BLaER1 treated with 17β-estradiol and CSF1 and Interleukin-3, amounts not matched to agents 10 nM and 100 nM (cell line): ENCODE results near the gene TMEM214.
A peak's percentile ranks its signal among the peaks of the same experiment; 100 is the strongest.

Experiments used
- H3K27ac ChIP-seq, 11 experiments: shearing (Covaris generic); formaldehyde crosslinking; 2 replicates each; pipeline ENCODE4 v1.8.1; 2022
- H3K27me3 ChIP-seq, 11 experiments: shearing (Covaris generic); formaldehyde crosslinking; 2 replicates each; pipeline ENCODE4 v1.8.1; 2022
- H3K36me3 ChIP-seq, 11 experiments: shearing (Covaris generic); formaldehyde crosslinking; 2 replicates each; pipeline ENCODE4 v1.8.1; 2022
- H3K4me1 ChIP-seq, 10 experiments: shearing (Covaris generic); formaldehyde crosslinking; 2 replicates each; pipeline ENCODE4 v1.8.1; 2022
- H3K4me2 ChIP-seq, 11 experiments: shearing (Covaris generic); formaldehyde crosslinking; 2 replicates each; pipeline ENCODE4 v1.8.1; 2022
- H3K4me3 ChIP-seq, 10 experiments: shearing (Covaris generic); formaldehyde crosslinking; 2 replicates each; pipeline ENCODE4 v1.8.1; 2022
- H3K9ac ChIP-seq, 11 experiments: shearing (Covaris generic); formaldehyde crosslinking; 2 replicates each; pipeline ENCODE4 v1.8.1; 2022
- H3K9me3 ChIP-seq, 11 experiments: shearing (Covaris generic); formaldehyde crosslinking; replicated peaks in 1 of 11; 2 replicates each; pipeline ENCODE4 v1.8.1; 2022
- H4K20me1 ChIP-seq, 11 experiments: shearing (Covaris generic); formaldehyde crosslinking; 2 replicates each; pipeline ENCODE4 v1.8.1; 2022
- Cebpa-rat ChIP-seq, 11 experiments: shearing (Covaris generic); IDR thresholded peaks; 2 replicates each; pipeline ENCODE4 v1.8.1; 2022

TMEM214 gene

DNA sequence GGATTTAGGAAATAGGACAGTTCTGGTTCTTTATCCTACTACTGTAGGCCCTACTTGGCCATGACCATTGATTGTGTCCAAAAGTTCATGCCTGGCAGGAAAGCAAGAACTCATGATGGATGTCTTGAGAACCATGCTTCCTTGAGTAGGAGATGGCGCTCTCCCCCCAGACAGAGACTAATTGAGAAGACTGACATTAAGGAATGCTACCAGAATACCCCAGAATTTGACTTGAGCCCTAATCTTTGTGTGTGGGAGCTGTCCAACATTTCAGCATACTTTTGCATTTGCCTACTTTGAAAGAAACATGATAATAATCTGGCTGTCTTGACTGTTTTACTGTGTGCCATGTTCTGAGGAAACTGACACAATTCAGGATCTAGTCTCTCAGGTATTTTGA, 39.0 kb upstream of the TMEM214 start:
- no peak overlapping the region for H3K9ac ChIP-seq
- no peak overlapping the region for H3K4me2 ChIP-seq
- H4K20me1 ChIP-seq: peaks cover 0 to 32% (median 0%) of the 10 kb centered on the region in 11 experiments; a peak in 4 of 22 replicates
- peaks cover 0 to 22% (median 5%) of the 10 kb centered on the region in 11 experiments; a peak in 7 of 22 replicates for H3K27me3 ChIP-seq
- no peak overlapping the region for H3K4me3 ChIP-seq
- TF ChIP-seq Cebpa-rat (IDR thresholded peaks at IDR 0.05): no peak
- no peaks in the 10 kb centered on the region for H3K9me3 ChIP-seq
- no peaks in the 10 kb centered on the region for H3K36me3 ChIP-seq
- H3K27ac ChIP-seq: no peak overlapping the region
- H3K4me1 ChIP-seq: peaks cover 5 to 9% (median 7%) of the 10 kb centered on the region in 10 experiments; a peak in 13 of 20 replicates

DNA sequence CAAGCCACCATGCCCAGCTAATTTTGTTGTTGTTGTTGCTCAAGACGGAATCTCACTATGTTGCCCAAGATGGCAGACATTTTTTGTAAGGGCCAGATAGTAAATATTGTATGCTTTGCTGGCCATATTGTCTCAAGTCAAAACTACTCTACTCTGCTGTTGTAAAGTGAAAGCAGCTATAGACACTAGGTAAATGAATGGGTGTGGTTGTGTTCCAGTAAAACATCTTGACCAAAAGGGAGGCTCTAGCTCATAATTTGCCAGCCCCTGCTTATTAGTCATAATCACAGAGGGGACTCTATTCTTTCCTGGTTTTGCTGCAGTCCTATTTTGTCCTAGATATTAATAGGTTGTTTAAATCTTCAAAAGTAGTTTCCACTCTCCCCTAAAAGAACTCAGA, 37.8 kb upstream of the TMEM214 start:
- Histone ChIP-seq H3K4me3 (no peak overlapping the region), H3K27me3 (peaks cover 0 to 14% (median 5%) of the 10 kb centered on the region in 11 experiments; a peak in 7 of 22 replicates), H3K4me2 (no peak overlapping the region), H4K20me1 (peaks cover 0 to 19% (median 0%) of the 10 kb centered on the region in 11 experiments; a peak in 4 of 22 replicates), H3K27ac (no peak overlapping the region), H3K9ac (no peak overlapping the region), H3K36me3 (no peaks in the 10 kb centered on the region), H3K9me3 (no peaks in the 10 kb centered on the region), H3K4me1 (peaks cover 5 to 9% (median 7%) of the 10 kb centered on the region in 10 experiments; a peak in 14 of 20 replicates)
- no peak for TF ChIP-seq Cebpa-rat (IDR thresholded peaks at IDR 0.05)

DNA sequence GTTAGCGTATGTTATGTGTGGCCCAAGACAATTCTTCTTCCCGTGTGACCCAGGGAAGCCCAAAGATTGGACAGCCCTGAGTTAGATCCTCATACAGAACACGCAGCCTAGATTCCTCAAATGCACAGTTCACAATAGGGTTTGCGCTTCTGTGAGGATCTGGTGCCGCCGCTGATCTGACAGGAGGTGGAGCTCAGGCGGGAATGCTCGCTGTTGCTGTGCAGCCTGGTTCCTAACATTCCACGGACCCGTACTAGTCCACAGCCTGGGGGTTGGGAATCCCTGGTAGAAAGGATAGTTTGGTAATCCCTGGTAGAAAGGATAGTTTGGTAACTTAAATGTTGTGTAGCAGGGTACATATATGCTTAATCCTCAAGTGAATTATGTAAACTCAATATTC, 35.4 kb upstream of the TMEM214 start:
- Histone ChIP-seq H3K9me3 (no peaks in the 10 kb centered on the region), H3K36me3 (no peaks in the 10 kb centered on the region), H3K9ac (no peak overlapping the region), H3K27ac (no peak overlapping the region), H3K4me3 (no peak overlapping the region), H4K20me1 (peaks cover 0 to 10% (median 0%) of the 10 kb centered on the region in 11 experiments; a peak in 2 of 22 replicates), H3K27me3 (no peaks in the 10 kb centered on the region; a peak in 1 of 22 replicates), H3K4me2 (no peak overlapping the region), H3K4me1 (peaks cover 0 to 9% (median 0%) of the 10 kb centered on the region in 10 experiments; a peak in 7 of 20 replicates)
- no peak for TF ChIP-seq Cebpa-rat (IDR thresholded peaks at IDR 0.05)

DNA sequence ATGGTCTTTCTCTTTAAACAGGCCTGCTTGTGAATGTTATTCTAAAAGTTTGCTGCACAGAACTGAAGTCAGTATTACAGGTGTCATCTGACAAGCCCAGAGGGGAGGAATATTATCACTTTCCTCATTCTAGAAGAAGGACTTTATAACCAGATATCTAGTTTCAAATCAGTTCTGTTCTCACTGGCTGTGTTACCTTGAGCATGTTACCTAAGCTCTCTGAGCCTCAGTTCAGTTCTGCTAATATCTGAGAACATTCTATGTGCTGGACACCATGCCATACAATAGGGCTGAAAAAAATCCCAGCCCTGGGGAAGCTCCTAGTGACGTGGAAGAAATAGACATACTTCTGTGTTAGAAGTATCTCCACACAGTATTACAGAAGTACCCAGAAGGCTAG, 34.4 kb upstream of the TMEM214 start:
- H3K9ac ChIP-seq: no peak overlapping the region
- no peak overlapping the region for H3K27ac ChIP-seq
- H3K27me3 ChIP-seq: no peaks in the 10 kb centered on the region
- H4K20me1 ChIP-seq: peaks cover 0 to 10% (median 0%) of the 10 kb centered on the region in 11 experiments; a peak in 2 of 22 replicates
- H3K4me1 ChIP-seq: peaks cover 0 to 9% (median 0%) of the 10 kb centered on the region in 10 experiments; a peak in 7 of 20 replicates
- H3K36me3 ChIP-seq: no peaks in the 10 kb centered on the region
- no peak for TF ChIP-seq Cebpa-rat (IDR thresholded peaks at IDR 0.05)
- no peak overlapping the region for H3K4me2 ChIP-seq
- H3K9me3 ChIP-seq: no peaks in the 10 kb centered on the region
- H3K4me3 ChIP-seq: no peak overlapping the region

DNA sequence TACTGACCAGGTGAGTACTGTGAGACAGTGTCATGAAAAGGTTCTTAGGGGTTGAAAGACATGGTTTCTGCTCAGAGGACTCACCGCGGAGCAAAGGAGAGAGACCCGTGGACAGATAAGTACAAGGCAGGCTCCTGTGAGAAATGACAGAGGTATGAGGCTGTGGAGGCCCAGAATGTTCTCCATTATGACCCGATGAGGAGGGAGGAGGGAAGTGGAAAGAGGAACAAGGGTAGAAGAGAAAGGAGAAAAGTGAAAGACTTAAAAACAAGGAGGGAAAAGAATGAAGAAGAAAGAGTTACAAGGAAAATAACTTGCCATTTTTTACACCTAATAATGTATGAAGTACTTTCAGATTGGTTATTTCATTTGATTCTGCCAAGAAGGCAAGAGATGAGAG, 32.5 kb upstream of the TMEM214 start:
- Histone ChIP-seq H3K4me3 (no peak overlapping the region), H3K9ac (no peak overlapping the region), H4K20me1 (peaks cover 0 to 10% (median 0%) of the 10 kb centered on the region in 11 experiments; a peak in 2 of 22 replicates)

DNA sequence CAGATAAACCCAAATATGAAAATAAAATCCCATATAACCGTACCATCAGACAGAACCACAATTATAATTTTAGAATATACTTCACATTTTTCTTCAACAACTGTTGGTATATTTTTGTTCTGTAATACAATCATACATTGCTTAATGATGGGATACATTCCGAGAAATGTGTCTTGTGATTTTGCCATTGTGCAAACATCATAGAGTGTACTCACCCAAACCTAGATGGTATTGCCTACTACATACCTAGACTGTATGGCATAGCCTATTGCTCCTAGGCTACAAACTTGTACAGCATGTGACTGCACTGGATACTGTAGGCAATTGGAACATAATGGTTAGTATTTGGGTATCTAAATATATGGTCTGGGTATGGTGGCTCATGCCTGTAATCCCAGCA, 31.8 kb upstream of the TMEM214 start:
- H4K20me1 ChIP-seq: peaks cover 0 to 10% (median 0%) of the 10 kb centered on the region in 11 experiments; a peak in 2 of 22 replicates
- TF ChIP-seq Cebpa-rat (IDR thresholded peaks at IDR 0.05): no peak
- H3K9ac ChIP-seq: no peak overlapping the region
- peaks cover 0 to 19% (median 0%) of the 10 kb centered on the region in 10 experiments; a peak in 8 of 20 replicates for H3K4me1 ChIP-seq
- no peak overlapping the region for H3K4me3 ChIP-seq
- no peak overlapping the region for H3K27ac ChIP-seq
- H3K27me3 ChIP-seq: no peaks in the 10 kb centered on the region
- H3K9me3 ChIP-seq: no peaks in the 10 kb centered on the region
- H3K4me2 ChIP-seq: no peak overlapping the region
- no peaks in the 10 kb centered on the region for H3K36me3 ChIP-seq

More for the DNA sequence above, 32.5 kb upstream of the TMEM214 start:
- H3K9me3 ChIP-seq: no peaks in the 10 kb centered on the region
- H3K36me3 ChIP-seq: no peaks in the 10 kb centered on the region
- no peak overlapping the region for H3K27ac ChIP-seq
- no peak for TF ChIP-seq Cebpa-rat (IDR thresholded peaks at IDR 0.05)
- H3K27me3 ChIP-seq: no peaks in the 10 kb centered on the region
- peaks cover 0 to 19% (median 0%) of the 10 kb centered on the region in 10 experiments; a peak in 8 of 20 replicates for H3K4me1 ChIP-seq
- H3K4me2 ChIP-seq: peak overlapping the region in 3 of 11 experiments; percentile 33 to 60 (median 35); a peak in 5 of 22 replicates

DNA sequence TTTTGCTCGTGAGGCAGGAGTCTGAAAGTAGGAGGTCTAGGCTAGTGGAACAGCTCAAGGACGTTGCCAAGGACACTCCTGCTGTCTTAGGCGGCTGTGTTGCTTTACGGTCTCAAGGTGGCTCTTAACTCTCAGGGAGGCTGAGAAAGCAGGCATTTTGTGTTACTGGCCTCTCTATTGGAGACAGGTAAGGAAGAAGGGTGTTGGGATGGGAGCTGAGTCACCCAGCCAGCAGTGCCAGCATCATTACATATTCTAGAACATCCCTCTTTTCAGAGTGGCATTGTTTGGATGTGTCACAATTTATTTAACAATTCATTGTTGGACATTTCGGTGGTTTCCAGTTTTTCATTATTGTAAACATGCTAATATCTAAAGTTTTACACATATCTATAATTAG, 30.8 kb upstream of the TMEM214 start:
- no peaks in the 10 kb centered on the region for H3K9me3 ChIP-seq
- H3K27me3 ChIP-seq: no peaks in the 10 kb centered on the region
- H3K9ac ChIP-seq: no peak overlapping the region
- H3K4me1 ChIP-seq: peaks cover 0 to 19% (median 0%) of the 10 kb centered on the region in 10 experiments; a peak in 8 of 20 replicates
- H3K4me2 ChIP-seq: no peak overlapping the region
- H3K36me3 ChIP-seq: no peaks in the 10 kb centered on the region
- H3K4me3 ChIP-seq: no peak overlapping the region
- TF ChIP-seq Cebpa-rat (IDR thresholded peaks at IDR 0.05): no peak
- no peak overlapping the region for H3K27ac ChIP-seq
- H4K20me1 ChIP-seq: peaks cover 0 to 10% (median 0%) of the 10 kb centered on the region in 11 experiments; a peak in 2 of 22 replicates

DNA sequence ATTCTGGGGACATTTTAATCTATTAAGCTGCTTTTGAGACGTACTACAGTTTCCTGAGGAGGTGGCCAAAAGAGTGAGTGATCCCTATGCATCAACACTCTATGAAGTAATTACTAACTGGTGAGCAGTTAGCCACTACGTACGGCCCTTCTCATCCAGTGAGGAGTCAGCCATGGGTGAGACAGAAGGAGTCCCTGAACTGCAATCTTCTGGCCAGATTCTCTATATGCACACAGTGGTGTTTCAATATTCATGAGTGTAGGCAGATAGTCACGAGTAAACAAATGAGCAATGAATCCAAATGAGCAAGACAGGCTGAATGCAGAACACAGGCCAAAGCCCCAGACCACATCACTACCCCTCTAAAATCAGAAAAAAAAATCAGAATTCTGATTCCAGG, 29.8 kb upstream of the TMEM214 start:
- TF ChIP-seq Cebpa-rat (IDR thresholded peaks at IDR 0.05): no peak
- no peak overlapping the region for H3K4me2 ChIP-seq
- peaks cover 0 to 6% (median 0%) of the 10 kb centered on the region in 11 experiments; a peak in 1 of 22 replicates for H4K20me1 ChIP-seq
- no peak overlapping the region for H3K9ac ChIP-seq
- H3K27ac ChIP-seq: no peak overlapping the region
- H3K4me1 ChIP-seq: peaks cover 0 to 19% (median 0%) of the 10 kb centered on the region in 10 experiments; a peak in 8 of 20 replicates
- no peaks in the 10 kb centered on the region for H3K27me3 ChIP-seq
- H3K9me3 ChIP-seq: no peaks in the 10 kb centered on the region
- no peaks in the 10 kb centered on the region for H3K36me3 ChIP-seq
- H3K4me3 ChIP-seq: no peak overlapping the region

DNA sequence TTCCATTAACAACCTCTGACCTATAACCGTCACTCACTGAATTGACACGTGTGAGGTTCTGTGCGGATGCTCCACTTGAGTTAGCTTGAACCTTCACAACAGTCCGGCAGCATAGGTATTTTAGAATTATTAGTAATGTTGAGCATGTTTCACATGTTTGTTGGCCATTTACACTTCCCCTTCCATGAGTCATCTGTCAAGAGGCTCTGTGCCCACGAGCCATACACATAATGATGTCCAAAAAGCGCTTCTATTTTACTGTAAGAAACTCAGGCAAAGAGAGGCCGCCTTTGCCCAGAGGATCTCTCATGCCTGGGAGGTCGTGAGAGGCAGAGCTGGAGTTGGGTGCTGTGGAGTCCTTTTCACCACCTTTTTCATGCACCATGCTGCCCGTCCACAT, 28.9 kb upstream of the TMEM214 start:
- peaks cover 0 to 19% (median 0%) of the 10 kb centered on the region in 10 experiments; a peak in 8 of 20 replicates for H3K4me1 ChIP-seq
- no peaks in the 10 kb centered on the region for H3K27me3 ChIP-seq
- H3K4me3 ChIP-seq: no peak overlapping the region
- no peak overlapping the region for H3K27ac ChIP-seq
- H3K9ac ChIP-seq: no peak overlapping the region
- H3K36me3 ChIP-seq: no peaks in the 10 kb centered on the region
- peak overlapping the region in 3 of 11 experiments; percentile 31 to 65 (median 44); a peak in 5 of 22 replicates for H3K4me2 ChIP-seq
- 0 out of 22 replicates have a peak, but pooled peaks cover 0 to 3% (median 0%) of the 10 kb centered on the region in 11 experiments for H4K20me1 ChIP-seq
- no peak for TF ChIP-seq Cebpa-rat (IDR thresholded peaks at IDR 0.05)
- H3K9me3 ChIP-seq: 0 out of 22 replicates have a peak, but pooled peaks cover 0 to 4% (median 0%) of the 10 kb centered on the region in 11 experiments
